ENCODE data around the gene FAM118A.

FAM118A gene

DNA sequence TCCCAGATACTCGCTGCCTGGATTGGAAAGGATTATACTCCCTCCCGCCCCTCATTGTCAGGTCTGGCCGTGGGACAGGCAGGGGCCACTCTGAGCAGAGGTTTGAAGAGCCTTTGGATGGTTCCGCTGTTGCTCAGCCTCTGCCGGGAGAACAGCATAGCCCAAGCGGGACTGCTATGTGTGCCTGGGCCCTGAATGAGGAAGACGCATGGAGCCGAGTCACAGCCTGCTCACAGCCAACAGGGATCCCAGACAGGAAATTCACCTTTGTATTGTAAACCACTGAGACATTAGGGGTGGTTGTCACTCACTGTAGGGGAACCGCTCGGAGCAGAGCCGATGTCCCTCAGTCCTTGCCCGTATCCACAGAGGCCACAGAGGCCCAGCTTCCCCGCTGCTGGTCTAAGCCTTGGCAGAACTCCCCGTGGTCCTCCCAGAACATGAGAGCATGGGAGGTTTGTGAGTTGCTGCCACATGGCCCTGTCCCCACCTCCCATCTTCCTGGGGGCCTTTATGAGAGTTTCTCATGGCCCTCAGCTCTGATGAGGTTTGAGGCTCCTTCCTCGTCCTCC, 10.7 kb upstream of the FAM118A start:
- Histone ChIP-seq H3K9me3 (ENCODE audit: insufficient read depth, low read depth, low read length) (no peaks in the 10 kb centered on the region), H3F3A (ENCODE audit: low read depth) (no peaks in the 10 kb centered on the region), H4K20me1 (ENCODE audit: insufficient read depth, low read length, poor library complexity, severe bottlenecking) (no peaks in the 10 kb centered on the region), H3K9ac (ENCODE audit: low read depth, low read length, poor library complexity, severe bottlenecking) (no peak overlapping the region), H3K27me3 (ENCODE audit: insufficient read depth, low read length, poor library complexity, severe bottlenecking) (no peaks in the 10 kb centered on the region), H3K36me3 (ENCODE audit: insufficient read depth, low read length) (no peaks in the 10 kb centered on the region), H3K9me2 (replicated peaks; ENCODE audit: low read depth, low read length) (no peaks in the 10 kb centered on the region), H3K4me3 (ENCODE audit: low read length, poor library complexity, severe bottlenecking) (no peak overlapping the region), H3K4me2 (ENCODE audit: low read depth, low read length, poor library complexity, severe bottlenecking) (no peak overlapping the region), H2AFZ (ENCODE audit: low read length) (no peak overlapping the region), H3K79me2 (ENCODE audit: insufficient read depth, low read length) (no peaks in the 10 kb centered on the region), H3K4me1 (ENCODE audit: insufficient read depth, low read length, poor library complexity, severe bottlenecking) (peaks cover 3% of the 10 kb centered on the region)
- TF ChIP-seq, protein P1, sequence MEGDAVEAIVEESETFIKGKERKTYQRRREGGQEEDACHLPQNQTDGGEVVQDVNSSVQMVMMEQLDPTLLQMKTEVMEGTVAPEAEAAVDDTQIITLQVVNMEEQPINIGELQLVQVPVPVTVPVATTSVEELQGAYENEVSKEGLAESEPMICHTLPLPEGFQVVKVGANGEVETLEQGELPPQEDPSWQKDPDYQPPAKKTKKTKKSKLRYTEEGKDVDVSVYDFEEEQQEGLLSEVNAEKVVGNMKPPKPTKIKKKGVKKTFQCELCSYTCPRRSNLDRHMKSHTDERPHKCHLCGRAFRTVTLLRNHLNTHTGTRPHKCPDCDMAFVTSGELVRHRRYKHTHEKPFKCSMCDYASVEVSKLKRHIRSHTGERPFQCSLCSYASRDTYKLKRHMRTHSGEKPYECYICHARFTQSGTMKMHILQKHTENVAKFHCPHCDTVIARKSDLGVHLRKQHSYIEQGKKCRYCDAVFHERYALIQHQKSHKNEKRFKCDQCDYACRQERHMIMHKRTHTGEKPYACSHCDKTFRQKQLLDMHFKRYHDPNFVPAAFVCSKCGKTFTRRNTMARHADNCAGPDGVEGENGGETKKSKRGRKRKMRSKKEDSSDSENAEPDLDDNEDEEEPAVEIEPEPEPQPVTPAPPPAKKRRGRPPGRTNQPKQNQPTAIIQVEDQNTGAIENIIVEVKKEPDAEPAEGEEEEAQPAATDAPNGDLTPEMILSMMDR (conservative IDR thresholded peaks at IDR 0.05; ENCODE audit: low read length), result no peak
- TF ChIP-seq EZH2phosphoT487 (IDR thresholded peaks at IDR 0.05; ENCODE audit: borderline replicate concordance), result no peak

DNA sequence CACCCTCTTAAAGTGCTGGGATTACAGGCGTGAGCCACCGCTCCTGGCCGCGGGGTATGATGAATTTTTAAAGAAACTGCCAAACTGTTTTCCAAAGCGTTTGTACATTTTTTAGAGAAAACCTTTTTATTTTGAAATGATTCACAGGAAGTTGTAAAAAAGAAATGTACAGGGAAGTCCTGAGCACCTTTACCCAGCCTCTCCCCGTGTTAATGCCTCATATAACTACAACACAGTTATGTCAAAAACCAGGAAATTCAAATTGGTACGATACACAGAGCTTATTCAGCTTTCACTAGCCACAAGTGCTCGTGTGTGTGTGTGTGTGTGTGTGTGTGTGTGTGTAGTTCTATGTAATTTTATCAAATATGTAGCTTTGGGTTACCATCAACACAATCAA, 7.0 kb upstream of the FAM118A start:
- Histone ChIP-seq H4K20me1 (ENCODE audit: insufficient read depth, low read length, poor library complexity, severe bottlenecking) (no peaks in the 10 kb centered on the region), H2AFZ (ENCODE audit: low read length) (0 out of 2 replicates have a peak overlapping the region, but pooled peaks have one; percentile 45), H3K9me2 (replicated peaks; ENCODE audit: low read depth, low read length) (no peaks in the 10 kb centered on the region), H3K9ac (ENCODE audit: low read depth, low read length, poor library complexity, severe bottlenecking) (no peak overlapping the region), H3K9me3 (ENCODE audit: insufficient read depth, low read depth, low read length) (no peaks in the 10 kb centered on the region), H3K4me2 (ENCODE audit: low read depth, low read length, poor library complexity, severe bottlenecking) (no peak overlapping the region), H3K36me3 (ENCODE audit: insufficient read depth, low read length) (no peaks in the 10 kb centered on the region), H3K4me1 (ENCODE audit: insufficient read depth, low read length, poor library complexity, severe bottlenecking) (peaks cover 3% of the 10 kb centered on the region), H3K4me3 (ENCODE audit: low read length, poor library complexity, severe bottlenecking) (no peak overlapping the region), H3F3A (ENCODE audit: low read depth) (no peaks in the 10 kb centered on the region), H3K79me2 (ENCODE audit: insufficient read depth, low read length) (no peaks in the 10 kb centered on the region), H3K27me3 (ENCODE audit: insufficient read depth, low read length, poor library complexity, severe bottlenecking) (no peaks in the 10 kb centered on the region)
- TF ChIP-seq EZH2phosphoT487 (IDR thresholded peaks at IDR 0.05; ENCODE audit: borderline replicate concordance), result no peak
- TF ChIP-seq, protein P1 (conservative IDR thresholded peaks at IDR 0.05; ENCODE audit: low read length), result no peak

DNA sequence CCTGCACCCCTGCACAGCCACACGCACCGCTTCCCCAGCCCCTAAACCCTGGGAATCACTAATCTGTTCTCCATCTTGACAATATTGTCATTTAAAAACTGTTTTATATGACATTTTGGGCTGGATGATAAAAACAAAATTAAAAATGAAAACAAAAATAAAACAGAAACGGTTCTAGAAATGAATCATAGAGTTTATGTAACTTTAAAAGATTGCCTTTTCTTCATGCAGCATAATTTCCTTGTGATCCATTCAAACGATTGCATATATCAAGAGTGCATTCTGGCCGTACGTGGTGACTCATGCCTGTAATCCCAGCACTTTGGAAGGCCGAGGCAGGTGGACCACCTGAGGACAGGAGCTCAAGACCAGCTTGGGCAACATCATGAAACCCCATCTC, 6.6 kb upstream of the FAM118A start:
- Histone ChIP-seq H3K4me2 (ENCODE audit: low read depth, low read length, poor library complexity, severe bottlenecking) (no peak overlapping the region), H3K9me2 (replicated peaks; ENCODE audit: low read depth, low read length) (no peaks in the 10 kb centered on the region), H3K36me3 (ENCODE audit: insufficient read depth, low read length) (no peaks in the 10 kb centered on the region), H3K4me3 (ENCODE audit: low read length, poor library complexity, severe bottlenecking) (no peak overlapping the region), H3K27me3 (ENCODE audit: insufficient read depth, low read length, poor library complexity, severe bottlenecking) (no peaks in the 10 kb centered on the region), H3F3A (ENCODE audit: low read depth) (no peaks in the 10 kb centered on the region), H3K79me2 (ENCODE audit: insufficient read depth, low read length) (no peaks in the 10 kb centered on the region), H2AFZ (ENCODE audit: low read length) (0 out of 2 replicates have a peak overlapping the region, but pooled peaks have one; percentile 45), H3K9me3 (ENCODE audit: insufficient read depth, low read depth, low read length) (no peaks in the 10 kb centered on the region), H3K9ac (ENCODE audit: low read depth, low read length, poor library complexity, severe bottlenecking) (no peak overlapping the region), H3K4me1 (ENCODE audit: insufficient read depth, low read length, poor library complexity, severe bottlenecking) (peaks cover 3% of the 10 kb centered on the region), H4K20me1 (ENCODE audit: insufficient read depth, low read length, poor library complexity, severe bottlenecking) (no peaks in the 10 kb centered on the region)
- no peak for TF ChIP-seq EZH2phosphoT487 (IDR thresholded peaks at IDR 0.05; ENCODE audit: borderline replicate concordance)
- TF ChIP-seq, protein P1 (conservative IDR thresholded peaks at IDR 0.05; ENCODE audit: low read length), result no peak
